MCF 10A (cell line): ENCODE measurements around the gene OR9G4. TPM values are rescaled to one million over a fixed set of nuclear protein-coding genes. Genes with fewer than 3 reads are reported as not detected.

Experiments
- BruUV-seq: library from RNA; stranded (reverse); fragments of 400-500 nt; replicated peaks from 2 replicates; lab custom pipeline; 2021; lab: Mats Ljungman, UMichigan
- CTCF ChIA-PET: fragments of 300-600 bp; sonication (Branson Sonifier 250); formaldehyde crosslinking; extraction: SDS; loops from one replicate; lab custom pipeline; 2021; ENCODE audit warnings: antibody characterized with exemption, inconsistent platforms; lab: Yijun Ruan, JAX
- POLR2A ChIA-PET: fragments of 300-600, 350-650 bp; sonication (Branson Sonifier 250); formaldehyde crosslinking; extraction: SDS; loops from one replicate; lab custom pipeline; 2020; ENCODE audit warnings: antibody characterized with exemption, inconsistent platforms; lab: Yijun Ruan, JAX
- DNase-seq: peaks from one replicate; pipeline ENCODE4 v3.0.0-alpha.2; 2018; ENCODE audit not compliant: unreplicated experiment
- H3K27ac Mint-ChIP-seq: one replicate; pipeline ENCODE4 v1.8.0; 2022; ENCODE audit warnings: mild to moderate bottlenecking, low read depth, mixed read lengths; ENCODE audit not compliant: unreplicated experiment
- H3K27me3 Mint-ChIP-seq: one replicate; pipeline ENCODE4 v1.8.0; 2022; ENCODE audit warnings: mixed read lengths; ENCODE audit not compliant: insufficient read depth, unreplicated experiment
- H3K36me3 Mint-ChIP-seq: one replicate; pipeline ENCODE4 v1.8.0; 2022; ENCODE audit warnings: mild to moderate bottlenecking, moderate library complexity, mixed read lengths; ENCODE audit not compliant: insufficient read depth, unreplicated experiment
- H3K4me1 Mint-ChIP-seq: one replicate; pipeline ENCODE4 v1.8.0; 2022; ENCODE audit warnings: mixed read lengths; ENCODE audit not compliant: insufficient read depth, unreplicated experiment
- H3K4me3 Mint-ChIP-seq: one replicate; pipeline ENCODE4 v1.8.0; 2022; ENCODE audit warnings: mild to moderate bottlenecking, moderate library complexity, mixed read lengths; ENCODE audit not compliant: unreplicated experiment
- H3K9me3 Mint-ChIP-seq: one replicate; pipeline ENCODE4 v1.8.0; 2022; ENCODE audit warnings: mixed read lengths; ENCODE audit not compliant: unreplicated experiment
- intact Hi-C: fragments of 100-400 bp; cut with micrococcal nuclease; formaldehyde crosslinking; loops from 2 replicates; pipeline ENCODE4 v1.14.1; 2022
- total RNA-seq: library from RNA; stranded (reverse); gene quantifications from 2 replicates; pipeline ENCODE4 v1.2.3, GENCODE V29; 2022
- TF ChIP-seq, protein P1 (sequence below): fragments of 200-600 bp; IDR thresholded peaks from one replicate; pipeline ENCODE4 v1.8.0; 2022; ENCODE audit warnings: antibody characterized with exemption, mild to moderate bottlenecking; ENCODE audit not compliant: unreplicated experiment

OR9G4 gene
- total RNA-seq, 1 experiment from 2014 or later, result not detected

- BruUV-seq, result no TSS peak
- no peak overlapping the region for H3K27ac Mint-ChIP-seq
- H3K4me1 Mint-ChIP-seq, result no peaks in the 10 kb centered on the region
- H3K27me3 Mint-ChIP-seq, result peaks cover 37% of the 10 kb centered on the region
- ChIA-PET POLR2A (no interaction called here), CTCF (interaction anchor here (0.6 to 1.2 kb wide), 5 partner anchors 18 to 494 kb away, joined by 3 read pairs; no protein-coding TSS in a partner anchor)
- H3K36me3 Mint-ChIP-seq, result no peaks in the 10 kb centered on the region
- intact Hi-C loops, result no loop called here
- TF ChIP-seq, protein P1, sequence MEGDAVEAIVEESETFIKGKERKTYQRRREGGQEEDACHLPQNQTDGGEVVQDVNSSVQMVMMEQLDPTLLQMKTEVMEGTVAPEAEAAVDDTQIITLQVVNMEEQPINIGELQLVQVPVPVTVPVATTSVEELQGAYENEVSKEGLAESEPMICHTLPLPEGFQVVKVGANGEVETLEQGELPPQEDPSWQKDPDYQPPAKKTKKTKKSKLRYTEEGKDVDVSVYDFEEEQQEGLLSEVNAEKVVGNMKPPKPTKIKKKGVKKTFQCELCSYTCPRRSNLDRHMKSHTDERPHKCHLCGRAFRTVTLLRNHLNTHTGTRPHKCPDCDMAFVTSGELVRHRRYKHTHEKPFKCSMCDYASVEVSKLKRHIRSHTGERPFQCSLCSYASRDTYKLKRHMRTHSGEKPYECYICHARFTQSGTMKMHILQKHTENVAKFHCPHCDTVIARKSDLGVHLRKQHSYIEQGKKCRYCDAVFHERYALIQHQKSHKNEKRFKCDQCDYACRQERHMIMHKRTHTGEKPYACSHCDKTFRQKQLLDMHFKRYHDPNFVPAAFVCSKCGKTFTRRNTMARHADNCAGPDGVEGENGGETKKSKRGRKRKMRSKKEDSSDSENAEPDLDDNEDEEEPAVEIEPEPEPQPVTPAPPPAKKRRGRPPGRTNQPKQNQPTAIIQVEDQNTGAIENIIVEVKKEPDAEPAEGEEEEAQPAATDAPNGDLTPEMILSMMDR, result no peak
- no peak overlapping the region for H3K4me3 Mint-ChIP-seq
- no peaks in the 10 kb centered on the region for H3K9me3 Mint-ChIP-seq
- no peak for DNase-seq
Measured at GRCh38 chr11:56764976-56765375, 16.5 kb upstream of the OR9G4 start.

DNA sequence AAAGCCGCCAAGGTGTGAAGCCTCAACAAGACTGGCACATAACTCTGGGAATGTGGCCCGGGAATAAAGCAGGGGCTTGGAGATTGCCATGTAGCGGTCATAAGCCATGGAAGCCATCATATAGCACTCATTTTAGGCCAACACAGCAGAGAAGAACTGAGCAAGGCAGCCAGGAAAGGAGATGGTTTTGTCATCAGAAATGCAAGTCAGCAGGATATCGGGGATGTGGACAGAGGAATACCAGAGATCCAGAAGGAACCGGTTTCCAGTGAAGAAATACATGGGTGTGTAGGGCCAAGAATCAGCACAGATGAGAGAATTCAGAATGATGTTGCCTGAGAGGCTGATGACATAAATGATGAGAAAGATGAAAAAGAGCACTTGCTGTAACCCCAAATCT, 3.0 kb upstream of the OR9G4 start:
- BruUV-seq, result no TSS peak
- Mint-ChIP-seq H3K27me3 (peaks cover 12% of the 10 kb centered on the region), H3K36me3 (peaks cover 4% of the 10 kb centered on the region), H3K9me3 (peaks cover 7% of the 10 kb centered on the region), H3K4me3 (no peak overlapping the region), H3K4me1 (no peaks in the 10 kb centered on the region), H3K27ac (no peak overlapping the region)
- TF ChIP-seq, protein P1, result no peak
- CTCF ChIA-PET, result no interaction called here
- POLR2A ChIA-PET, result interaction anchor here (1.3 kb wide), 1 partner anchor 12 kb away, joined by 6 read pairs; no protein-coding TSS in a partner anchor
- intact Hi-C loops, result no loop called here
- peak; percentile 2 for DNase-seq

DNA sequence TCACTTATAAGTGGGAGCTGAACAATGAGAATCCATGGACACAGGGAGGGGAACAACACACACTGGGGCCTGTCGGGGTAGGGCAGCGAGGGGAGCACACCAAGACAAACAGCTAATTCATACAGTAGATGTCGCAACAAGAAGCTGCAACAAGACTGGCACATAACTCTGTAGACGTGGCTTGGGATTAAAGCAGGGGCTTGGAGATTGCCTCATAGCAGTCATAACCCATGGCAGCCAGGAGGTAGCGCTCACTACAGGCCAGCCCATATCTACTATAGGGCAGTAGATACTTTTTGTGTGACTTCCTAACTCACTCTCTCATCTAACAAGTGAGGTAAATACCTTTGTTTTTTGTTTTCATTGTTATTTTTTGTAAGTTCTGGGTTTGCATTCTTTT, 1.7 kb upstream of the OR9G4 start:
- TF ChIP-seq, protein P1, result no peak
- Mint-ChIP-seq H3K9me3 (peaks cover 7% of the 10 kb centered on the region), H3K27me3 (peaks cover 12% of the 10 kb centered on the region), H3K36me3 (peaks cover 4% of the 10 kb centered on the region), H3K27ac (no peak overlapping the region), H3K4me1 (no peaks in the 10 kb centered on the region), H3K4me3 (no peak overlapping the region)
- peak; percentile 1 for DNase-seq
- BruUV-seq, result no TSS peak
- intact Hi-C loops, result no loop called here
- POLR2A ChIA-PET, result interaction anchor here (0.7 to 1.3 kb wide), 2 partner anchors 13 to 118 kb away, joined by 3 to 6 read pairs; no protein-coding TSS in a partner anchor
- CTCF ChIA-PET, result interaction anchor here (0.8 to 1.1 kb wide), 2 partner anchors 8 to 13 kb away, joined by 3 to 4 read pairs; no protein-coding TSS in a partner anchor

- intact Hi-C loops, result no loop called here
- TF ChIP-seq, protein P1, result no peak
- Mint-ChIP-seq H3K4me1 (no peaks in the 10 kb centered on the region), H3K27ac (no peak overlapping the region), H3K9me3 (peaks cover 13% of the 10 kb centered on the region), H3K36me3 (no peaks in the 10 kb centered on the region), H3K4me3 (no peak overlapping the region), H3K27me3 (no peaks in the 10 kb centered on the region)
- ChIA-PET CTCF (no interaction called here), POLR2A (no interaction called here)
- no peak for DNase-seq
- BruUV-seq, result no TSS peak
Measured at GRCh38 chr11:56740886-56741285, 7.6 kb downstream of the OR9G4 start.
